Natural killer cell (primary cell): ENCODE results near the gene FNBP1. TPM values are rescaled to one million over a fixed set of nuclear protein-coding genes. Genes with fewer than 3 reads are reported as not detected.
"Not testable (repeated sequence)": the region's sequence is repeated elsewhere in the genome, so short reads cannot be mapped to it uniquely, and the experiment has no call there.

ENCODE experiments used
- ATAC-seq, 3 donors: fragments of 150-1000 bp in 2 of 3; fragments of 200-7000 bp in 1 of 3; cut with Tn5 transposase; 1 replicate in 1 of 3; 2 replicates in 2 of 3; pipeline ENCODE4 v1.10.0; 2021; ENCODE audit warnings: mild to moderate bottlenecking in 2 of 3, moderate library complexity in 2 of 3
- DNase-seq, 2 donors: peaks; one replicate each; pipeline versions ENCODE4 v3.0.0 to v3.0.0-alpha.2; 2013 to 2021; ENCODE audit warnings: mixed read lengths in 1 of 2
- H3K27ac ChIP-seq: one replicate; pipeline ENCODE4 v1.5.1; 2013; ENCODE audit warnings: mild to moderate bottlenecking, low read length
- H3K27me3 ChIP-seq: one replicate; pipeline ENCODE4 v1.6.1; 2013; ENCODE audit warnings: low read length; ENCODE audit not compliant: control insufficient read depth, insufficient read depth
- H3K36me3 ChIP-seq: one replicate; pipeline ENCODE4 v1.6.1; 2013; ENCODE audit warnings: low read length; ENCODE audit not compliant: control insufficient read depth, insufficient read depth
- H3K4me1 ChIP-seq: one replicate; pipeline ENCODE4 v1.6.1; 2013; ENCODE audit warnings: low read length; ENCODE audit not compliant: control insufficient read depth, insufficient read depth
- H3K4me3 ChIP-seq: one replicate; pipeline ENCODE4 v1.5.1; 2013; ENCODE audit warnings: low read length
- H3K9me3 ChIP-seq: one replicate; pipeline ENCODE4 v1.6.1; 2013; ENCODE audit warnings: low read length; ENCODE audit not compliant: control insufficient read depth, insufficient read depth
- H3K27ac Mint-ChIP-seq, 2 donors: one replicate each; pipeline ENCODE4 v1.8.0; 2022; ENCODE audit warnings: mild to moderate bottlenecking in 2 of 2, mixed read lengths in 2 of 2, moderate library complexity in 1 of 2
- H3K27me3 Mint-ChIP-seq, 2 donors: one replicate each; pipeline ENCODE4 v1.8.0; 2022; ENCODE audit warnings: low read depth in 2 of 2, mixed read lengths in 2 of 2
- H3K36me3 Mint-ChIP-seq: one replicate; pipeline ENCODE4 v1.8.0; 2022; ENCODE audit warnings: mixed read lengths
- H3K4me1 Mint-ChIP-seq, 2 donors: one replicate each; pipeline ENCODE4 v1.8.0; 2022; ENCODE audit warnings: mixed read lengths in 2 of 2
- H3K4me3 Mint-ChIP-seq: one replicate; pipeline ENCODE4 v1.8.0; 2022; ENCODE audit warnings: mild to moderate bottlenecking, moderate library complexity, mixed read lengths
- H3K9me3 Mint-ChIP-seq, 2 donors: one replicate each; pipeline ENCODE4 v1.8.0; 2022; ENCODE audit warnings: mixed read lengths in 2 of 2
- WGBS: methylation state at CpG from one replicate; pipeline ENCODE4 v1.1.7; 2013; ENCODE audit warnings: missing lambda C conversion rate; ENCODE audit not compliant: insufficient coverage; 5-methylcytosine and 5-hydroxymethylcytosine counted together
- intact Hi-C: fragments of 100-400 bp; cut with micrococcal nuclease; formaldehyde crosslinking; loops from one replicate; pipeline ENCODE4 v1.14.2; 2022
- total RNA-seq, 4 donors: library from RNA; stranded (reverse); fragments of 120-200 nt in 1 of 4; gene quantifications; one replicate each; pipeline versions ENCODE4 v1.2.3 to v1.2.4, GENCODE V29; 2013 to 2022
- TF ChIP-seq, protein P1 (sequence below): fragments of 200-600 bp; IDR thresholded peaks from one replicate; pipeline ENCODE4 v1.8.0; 2022; ENCODE audit warnings: antibody characterized with exemption

The FNBP1 gene
- total RNA-seq, 3 donors from 2014 or later (not counting 1 experiment from before 2014, with no cell fraction given): 177 to 209 (median 203) TPM

DNA sequence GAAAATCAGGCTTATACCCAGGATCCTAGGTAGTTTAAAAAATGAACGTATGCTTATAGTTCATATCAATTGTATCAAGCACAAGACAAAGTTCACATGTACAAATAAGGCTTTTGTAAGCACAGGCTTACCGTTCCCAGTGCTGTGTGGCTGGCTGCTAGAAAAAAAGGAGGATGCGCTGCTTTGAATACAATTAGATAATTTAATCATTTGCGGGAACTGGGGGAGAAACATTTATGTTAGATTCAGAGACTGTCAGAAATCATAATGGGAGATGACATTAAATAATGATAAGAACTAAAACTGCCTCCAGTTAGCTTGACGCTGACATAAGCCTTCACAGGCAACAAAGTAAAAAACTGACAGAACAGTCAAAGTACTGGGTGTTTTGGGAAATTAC lies 93.2 kb downstream of the FNBP1 start:
- TF ChIP-seq, protein P1, sequence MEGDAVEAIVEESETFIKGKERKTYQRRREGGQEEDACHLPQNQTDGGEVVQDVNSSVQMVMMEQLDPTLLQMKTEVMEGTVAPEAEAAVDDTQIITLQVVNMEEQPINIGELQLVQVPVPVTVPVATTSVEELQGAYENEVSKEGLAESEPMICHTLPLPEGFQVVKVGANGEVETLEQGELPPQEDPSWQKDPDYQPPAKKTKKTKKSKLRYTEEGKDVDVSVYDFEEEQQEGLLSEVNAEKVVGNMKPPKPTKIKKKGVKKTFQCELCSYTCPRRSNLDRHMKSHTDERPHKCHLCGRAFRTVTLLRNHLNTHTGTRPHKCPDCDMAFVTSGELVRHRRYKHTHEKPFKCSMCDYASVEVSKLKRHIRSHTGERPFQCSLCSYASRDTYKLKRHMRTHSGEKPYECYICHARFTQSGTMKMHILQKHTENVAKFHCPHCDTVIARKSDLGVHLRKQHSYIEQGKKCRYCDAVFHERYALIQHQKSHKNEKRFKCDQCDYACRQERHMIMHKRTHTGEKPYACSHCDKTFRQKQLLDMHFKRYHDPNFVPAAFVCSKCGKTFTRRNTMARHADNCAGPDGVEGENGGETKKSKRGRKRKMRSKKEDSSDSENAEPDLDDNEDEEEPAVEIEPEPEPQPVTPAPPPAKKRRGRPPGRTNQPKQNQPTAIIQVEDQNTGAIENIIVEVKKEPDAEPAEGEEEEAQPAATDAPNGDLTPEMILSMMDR: no peak
- ATAC-seq (no peak), DNase-seq (no peak)
- Mint-ChIP-seq H3K9me3 (no peaks in the 10 kb centered on the region), H3K27ac (peak overlapping the region; percentile 33 to 42), H3K4me3 (no peak overlapping the region), H3K27me3 (no peaks in the 10 kb centered on the region), H3K36me3 (peaks cover 10% of the 10 kb centered on the region), H3K4me1 (peaks cover 26 to 31% of the 10 kb centered on the region in 2 donors)
- Histone ChIP-seq H3K9me3 (no peaks in the 10 kb centered on the region), H3K4me3 (no peak overlapping the region), H3K27ac (no peak overlapping the region), H3K4me1 (peaks cover 8% of the 10 kb centered on the region), H3K36me3 (peaks cover 36% of the 10 kb centered on the region), H3K27me3 (no peaks in the 10 kb centered on the region)
- intact Hi-C loops: loop anchor here (5.0 to 10.0 kb wide), 3 partner anchors 47 to 175 kb away; no protein-coding TSS in a partner anchor
- 98% methylated on average over 4 of the region's 5 CpGs for WGBS

- ATAC-seq, DNase-seq, H3K4me3 ChIP-seq, H3K9me3 Mint-ChIP-seq, H3K4me3 Mint-ChIP-seq, H3K27ac ChIP-seq, H3K27me3 ChIP-seq, H3K27me3 Mint-ChIP-seq, H3K9me3 ChIP-seq: not testable (repeated sequence)
- peaks cover 18% of the 10 kb centered on the region for H3K4me1 ChIP-seq
- H3K36me3 ChIP-seq: peaks cover 31% of the 10 kb centered on the region
- intact Hi-C loops: loop anchor here (5.0 to 10.0 kb wide), 3 partner anchors 49 to 176 kb away; no protein-coding TSS in a partner anchor
- WGBS: 83% methylated on average over 6 of the region's 7 CpGs
- peaks cover 36 to 43% of the 10 kb centered on the region in 2 donors for H3K4me1 Mint-ChIP-seq
- peak overlapping the region; percentile 33 to 42 for H3K27ac Mint-ChIP-seq
- H3K36me3 Mint-ChIP-seq: peaks cover 10% of the 10 kb centered on the region
Observed at GRCh38 chr9:129948626-129949025, 94.4 kb downstream of the FNBP1 start.

- H3K9me3 ChIP-seq: no peaks in the 10 kb centered on the region
- no peaks in the 10 kb centered on the region for H3K27me3 ChIP-seq
- ATAC-seq (no peak), DNase-seq (peak in 1 of 2 donors; percentile 11)
- peaks cover 18% of the 10 kb centered on the region for H3K36me3 ChIP-seq
- Mint-ChIP-seq H3K9me3 (peaks cover 0 to 3% of the 10 kb centered on the region in 2 donors), H3K4me3 (peak overlapping the region; percentile 68), H3K27ac (peak overlapping the region; percentile 81 to 93), H3K4me1 (peaks cover 47 to 54% of the 10 kb centered on the region in 2 donors), H3K36me3 (peaks cover 10% of the 10 kb centered on the region), H3K27me3 (no peaks in the 10 kb centered on the region)
- intact Hi-C loops: loop anchor here (5.0 to 10.0 kb wide), 3 partner anchors 51 to 178 kb away; no protein-coding TSS in a partner anchor
- peak overlapping the region; percentile 92 for H3K27ac ChIP-seq
- peaks cover 26% of the 10 kb centered on the region for H3K4me1 ChIP-seq
- TF ChIP-seq, protein P1: no peak
- no peak overlapping the region for H3K4me3 ChIP-seq
- WGBS: 74% methylated on average over 4 of the region's 6 CpGs
Observed at GRCh38 chr9:129946246-129946995, 96.6 kb downstream of the FNBP1 start.

DNA sequence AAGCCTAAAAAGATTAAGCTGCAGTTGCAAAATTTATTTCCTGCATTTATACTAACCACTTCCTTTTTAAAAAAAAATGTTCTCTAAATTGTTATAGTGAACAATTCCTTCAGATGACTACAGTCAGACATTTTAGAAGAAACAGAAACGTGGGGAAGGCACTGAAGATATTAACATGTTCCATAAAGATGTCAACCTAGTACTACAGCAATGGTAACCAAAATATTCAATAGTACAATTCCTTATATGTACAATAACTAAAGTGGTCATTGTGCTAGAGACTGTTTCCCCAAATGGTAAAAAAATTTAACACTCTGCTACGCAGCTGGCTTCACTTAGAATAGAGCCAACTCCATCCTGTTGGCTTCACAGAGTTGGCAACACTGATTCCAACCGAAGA lies 97.7 kb downstream of the FNBP1 start:
- intact Hi-C loops: loop anchor here (1.0 to 10.0 kb wide), 5 partner anchors 17 to 179 kb away; no protein-coding TSS in a partner anchor
- no peaks in the 10 kb centered on the region for H3K9me3 ChIP-seq
- 0% methylated on average over 2 of the region's 3 CpGs for WGBS
- ATAC-seq (peak; percentile 40 to 62 (median 52)), DNase-seq (peak in 1 of 2 donors; percentile 64)
- H3K27ac ChIP-seq: peak overlapping the region; percentile 92
- no peak overlapping the region for H3K4me3 ChIP-seq
- H3K4me3 Mint-ChIP-seq: peak overlapping the region; percentile 71
- H3K27ac Mint-ChIP-seq: peak overlapping the region; percentile 81 to 93
- peaks cover 26% of the 10 kb centered on the region for H3K4me1 ChIP-seq
- H3K36me3 ChIP-seq: peaks cover 11% of the 10 kb centered on the region
- H3K36me3 Mint-ChIP-seq: peaks cover 10% of the 10 kb centered on the region
- H3K27me3 ChIP-seq: no peaks in the 10 kb centered on the region
- H3K4me1 Mint-ChIP-seq: peaks cover 47 to 53% of the 10 kb centered on the region in 2 donors
- TF ChIP-seq, protein P1: no peak
- peaks cover 1 to 3% of the 10 kb centered on the region in 2 donors for H3K9me3 Mint-ChIP-seq
- H3K27me3 Mint-ChIP-seq: no peaks in the 10 kb centered on the region
